ENCODE data around the gene ZCRB1.

Gene ZCRB1

DNA sequence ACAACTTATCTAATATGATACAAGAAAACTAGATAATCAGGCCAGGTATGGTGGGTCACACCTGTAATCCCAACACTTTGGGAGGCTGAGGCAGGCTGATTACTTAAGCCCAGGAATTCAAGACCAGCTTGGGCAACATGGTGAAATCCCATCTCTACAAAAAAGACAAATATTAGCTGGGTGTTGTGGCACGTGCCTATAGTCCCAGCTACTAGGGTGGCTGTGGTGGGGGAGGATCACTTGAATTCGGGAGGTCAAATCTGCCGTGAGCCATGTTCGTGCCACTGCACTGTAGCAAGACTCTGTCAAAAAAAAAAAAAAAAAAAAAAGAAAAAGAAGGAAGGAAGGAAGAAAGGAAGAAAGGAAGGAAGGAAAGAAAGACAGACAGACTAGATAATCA lies 27.0 kb downstream of the ZCRB1 start:
- H3K27ac ChIP-seq = no peak overlapping the region
- TF ChIP-seq CTCF (conservative IDR thresholded peaks at IDR 0.05) = no peak

DNA sequence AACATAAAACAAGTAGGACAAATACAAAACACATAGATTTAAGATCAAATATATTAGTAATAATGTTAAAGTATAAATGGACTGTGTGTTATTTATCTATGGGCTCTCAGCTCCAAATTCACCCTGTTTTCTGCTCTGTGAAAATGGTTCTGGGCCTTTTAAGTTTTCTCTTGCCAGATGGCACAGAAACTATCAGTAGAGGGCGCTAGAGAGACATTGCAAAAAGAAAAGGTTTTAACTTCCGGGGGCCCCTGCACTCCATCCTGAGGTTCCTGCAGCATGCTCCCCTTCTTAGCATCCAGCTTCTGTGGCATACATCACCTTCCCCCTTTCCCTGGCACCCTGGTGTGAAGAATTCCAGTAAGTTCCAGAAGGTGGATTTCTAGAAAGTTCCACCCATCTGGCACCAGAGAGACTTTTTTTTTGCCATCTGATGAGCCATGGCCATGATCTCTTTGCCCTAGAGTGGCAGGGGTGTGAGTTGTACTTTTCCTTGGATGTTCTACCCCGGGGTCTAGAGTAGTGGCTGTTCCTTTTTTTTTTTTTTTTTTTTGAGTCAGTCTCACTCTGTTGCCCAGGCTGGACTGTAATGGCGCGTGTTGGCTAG lies 29.3 kb downstream of the ZCRB1 start:
- TF ChIP-seq CTCF (conservative IDR thresholded peaks at IDR 0.05) = peak; percentile 58
- H3K27ac ChIP-seq = no peak overlapping the region

GRCh38 chr12:42291680-42292079 lies 34.2 kb downstream of the ZCRB1 start:
- no peak overlapping the region for H3K27ac ChIP-seq
- TF ChIP-seq CTCF (conservative IDR thresholded peaks at IDR 0.05) = no peak

- H3K27ac ChIP-seq = no peak overlapping the region
- no peak for TF ChIP-seq CTCF (conservative IDR thresholded peaks at IDR 0.05)
These were observed 37.4 kb downstream of the ZCRB1 start for GRCh38 chr12:42288544-42288943.

DNA sequence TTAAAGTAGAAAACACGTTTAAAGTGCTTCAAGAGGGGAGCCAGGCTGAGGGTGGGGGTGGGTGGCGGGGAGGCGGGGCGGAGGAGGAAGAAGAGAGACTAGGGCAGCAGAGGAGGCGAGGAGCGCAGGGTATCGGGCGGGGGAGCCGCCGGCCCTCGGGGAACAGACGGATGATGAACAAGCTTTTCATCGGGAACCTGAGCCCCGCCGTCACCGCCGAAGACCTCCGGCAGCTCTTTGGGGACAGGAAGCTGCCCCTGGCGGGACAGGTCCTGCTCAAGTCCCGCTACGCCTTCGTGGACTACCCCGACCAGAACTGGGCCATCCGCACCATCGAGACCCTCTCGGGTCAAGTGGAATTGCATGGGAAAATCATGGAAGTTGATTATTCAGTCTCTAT lies 39.2 kb downstream of the ZCRB1 start:
- H3K27ac ChIP-seq = no peak overlapping the region
- TF ChIP-seq CTCF (conservative IDR thresholded peaks at IDR 0.05) = no peak

DNA sequence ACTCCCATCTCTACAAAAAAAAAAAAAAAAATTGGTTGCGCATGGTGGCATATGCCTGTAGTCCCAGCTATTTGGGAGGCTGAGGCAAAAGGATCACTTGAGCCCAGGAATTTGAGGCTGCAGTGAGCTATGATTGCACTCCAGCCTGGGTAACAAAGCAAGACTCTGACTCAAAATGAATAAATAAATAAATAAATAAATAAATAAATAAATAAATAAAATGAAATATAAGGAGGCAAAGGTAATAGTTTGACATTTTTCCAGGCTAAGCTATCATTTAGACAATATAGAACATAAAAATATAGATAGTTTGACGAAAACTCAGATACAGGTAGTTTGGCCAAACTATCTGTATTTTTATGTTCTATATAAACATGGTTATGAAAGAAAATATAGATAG lies 40.5 kb downstream of the ZCRB1 start:
- TF ChIP-seq CTCF (conservative IDR thresholded peaks at IDR 0.05) = no peak
- H3K27ac ChIP-seq = no peak overlapping the region

DNA sequence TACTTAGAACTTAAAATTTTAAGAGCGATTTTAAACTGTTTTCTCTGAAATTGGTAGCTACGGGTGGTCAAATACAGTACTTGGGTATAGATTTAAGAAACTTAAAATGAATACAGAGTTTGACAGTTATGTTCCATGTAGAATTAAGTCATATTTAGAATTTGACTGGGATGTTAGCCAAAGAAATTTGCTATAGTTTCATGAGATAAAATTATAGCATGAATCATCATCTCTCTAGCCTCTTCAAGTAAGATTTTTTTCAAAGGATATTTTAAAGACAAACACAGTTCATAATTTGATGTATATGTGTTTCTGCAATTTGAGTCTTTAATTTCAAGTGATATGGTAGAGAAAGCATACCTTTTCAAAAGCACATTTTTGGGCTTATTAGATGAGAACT lies 41.0 kb downstream of the ZCRB1 start:
- no peak for TF ChIP-seq CTCF (conservative IDR thresholded peaks at IDR 0.05)
- H3K27ac ChIP-seq = no peak overlapping the region

Measured in VCaP (cell line).